Subcutaneous adipose tissue (tissue), 4 donors: ENCODE data around the gene ACP3. TPM values are rescaled to one million over a fixed set of nuclear protein-coding genes. Genes with fewer than 3 reads are reported as not detected.

ENCODE experiments used
- CTCF ChIP-seq: fragments of 450-650 bp; IDR thresholded peaks from one replicate; pipeline ENCODE4 v1.5.1; 2016; ENCODE audit warnings: low read depth, mild to moderate bottlenecking, control low read depth, antibody characterized with exemption, moderate library complexity
- total RNA-seq, 4 donors: library from RNA; depleted of rRNA; stranded (reverse); fragments of >200 nt; gene quantifications; one replicate each; pipeline ENCODE4 v1.1.0, GENCODE V29; 2016

ACP3 gene
- total RNA-seq, 4 donors from 2014 or later, result 1.1 to 3.5 (median 2.5) TPM; not detected in 1

- no peak for TF ChIP-seq CTCF
These were observed 32.2 kb upstream of the ACP3 start for GRCh38 chr3:132284781-132285619.

- TF ChIP-seq CTCF, result no peak
These were observed 31.6 kb upstream of the ACP3 start for GRCh38 chr3:132285620-132285945.

GRCh38 chr3:132286035-132286434, 31.2 kb upstream of the ACP3 start:
- no peak for TF ChIP-seq CTCF

GRCh38 chr3:132288357-132288756, 28.9 kb upstream of the ACP3 start:
- no peak for TF ChIP-seq CTCF

GRCh38 chr3:132289316-132289715, 27.9 kb upstream of the ACP3 start:
- TF ChIP-seq CTCF, result no peak

GRCh38 chr3:132290833-132291232, 26.4 kb upstream of the ACP3 start:
- no peak for TF ChIP-seq CTCF

GRCh38 chr3:132292042-132292441, 25.2 kb upstream of the ACP3 start:
- TF ChIP-seq CTCF, result no peak
